Amygdala (tissue), 56 donors: Measurements from ENCODE around the gene CARM1.
"Not testable (repeated sequence)": the region's sequence is repeated elsewhere in the genome, so short reads cannot be mapped to it uniquely, and the experiment has no call there.

ENCODE experiments used
- DNase-seq, 56 donors: peaks; one replicate each; lab custom pipeline; 2025; lab: John Stamatoyannopoulos, UW

Gene CARM1

DNA sequence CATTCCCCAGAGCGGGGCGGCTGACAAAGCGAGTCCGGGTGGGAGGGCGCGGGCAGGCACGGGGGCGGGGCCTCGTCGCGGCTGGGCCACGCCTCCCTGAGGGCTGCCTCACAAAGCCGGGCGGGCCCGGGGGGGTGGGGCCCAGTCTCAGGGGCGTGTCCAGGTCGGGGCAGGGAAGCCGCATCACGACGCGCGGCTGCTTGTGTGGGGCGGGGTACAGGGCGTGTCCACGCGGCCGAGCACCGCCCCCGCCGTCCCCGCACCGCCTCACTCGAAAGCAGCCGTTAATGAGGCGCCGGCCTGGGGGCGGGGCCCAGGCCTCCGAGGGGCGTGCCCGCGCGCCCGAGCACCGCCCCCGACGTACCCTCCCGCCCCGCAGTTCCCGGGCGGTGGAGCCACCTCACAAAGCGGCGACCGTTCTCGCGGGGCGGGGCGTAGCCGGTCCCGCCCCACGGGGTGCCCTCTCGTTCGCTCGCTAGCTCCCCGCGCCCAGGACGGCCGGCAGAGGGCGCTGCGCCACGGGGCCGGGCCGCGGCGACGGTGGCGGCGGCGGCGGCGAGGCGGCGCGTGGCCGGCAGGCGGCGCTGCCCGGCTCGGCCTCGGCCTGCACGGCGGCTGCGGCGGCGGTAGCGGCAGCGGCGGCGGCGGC is at the start of gene CARM1:
Gene CARM1, plus strand, starts transcription at position 599 of the 649 bp plus-strand sequence. CDS start 150 bp downstream, outside the sequence.
- DNase-seq: peak; percentile 44 to 100 (median 98)

DNA sequence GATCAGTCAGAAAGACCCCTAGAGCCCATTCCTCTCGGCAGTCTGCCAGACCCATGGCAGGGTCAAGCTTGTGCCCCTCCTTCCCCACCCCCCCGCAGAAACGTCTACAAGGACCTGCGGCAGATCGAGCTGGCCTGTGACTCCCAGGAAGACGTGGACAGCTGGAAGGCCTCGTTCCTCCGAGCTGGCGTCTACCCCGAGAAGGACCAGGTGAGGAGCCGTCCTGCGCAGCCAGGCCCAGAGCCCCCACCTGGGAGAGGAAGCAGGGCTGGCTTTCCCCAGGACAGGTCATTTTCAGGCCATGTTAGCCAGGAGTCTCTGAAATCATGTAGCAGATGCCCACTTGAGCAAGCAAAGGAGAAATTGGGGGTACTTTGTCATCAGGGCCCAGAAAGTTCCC is 47.7 kb upstream of the CARM1 start:
- no peak for DNase-seq

DNA sequence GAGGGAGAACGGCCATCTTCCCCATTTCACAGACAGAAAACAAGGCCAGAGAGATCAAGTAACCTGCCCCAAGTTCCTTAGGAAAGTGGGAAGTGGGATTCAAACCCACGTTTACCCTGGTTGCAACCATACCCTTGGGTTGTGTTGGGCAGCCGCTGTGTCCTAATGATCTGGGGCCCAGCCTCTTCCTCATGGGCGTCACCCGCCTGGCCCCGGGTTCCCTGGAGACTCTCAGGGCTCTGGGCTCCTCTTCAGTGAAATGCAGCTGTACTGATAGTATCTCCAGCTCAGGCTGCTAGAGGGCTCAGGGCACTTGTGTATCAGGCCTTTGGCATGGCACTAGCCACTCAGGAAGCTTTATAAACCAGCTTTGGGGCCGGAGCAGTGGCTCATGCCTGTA is 45.1 kb upstream of the CARM1 start:
- DNase-seq: no peak

DNA sequence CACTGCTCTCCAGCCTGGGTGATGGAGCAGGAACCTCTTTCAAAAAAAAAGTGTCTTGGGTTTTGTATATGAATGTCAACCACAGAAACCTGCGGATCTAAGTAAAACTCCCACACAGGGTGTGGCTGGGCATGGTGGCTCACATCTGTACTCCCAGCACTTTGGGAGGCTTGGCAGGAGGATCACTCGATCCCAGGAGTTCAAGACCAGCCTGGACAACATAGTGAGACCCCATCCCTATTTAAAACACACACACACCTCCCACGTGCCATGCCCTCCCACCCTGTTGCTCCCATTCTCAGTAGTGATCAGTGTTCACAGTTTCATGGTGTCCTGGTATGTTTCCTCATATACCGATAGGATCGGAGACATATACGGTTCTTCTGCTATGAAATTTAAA is 44.5 kb upstream of the CARM1 start:
- no peak for DNase-seq

DNA sequence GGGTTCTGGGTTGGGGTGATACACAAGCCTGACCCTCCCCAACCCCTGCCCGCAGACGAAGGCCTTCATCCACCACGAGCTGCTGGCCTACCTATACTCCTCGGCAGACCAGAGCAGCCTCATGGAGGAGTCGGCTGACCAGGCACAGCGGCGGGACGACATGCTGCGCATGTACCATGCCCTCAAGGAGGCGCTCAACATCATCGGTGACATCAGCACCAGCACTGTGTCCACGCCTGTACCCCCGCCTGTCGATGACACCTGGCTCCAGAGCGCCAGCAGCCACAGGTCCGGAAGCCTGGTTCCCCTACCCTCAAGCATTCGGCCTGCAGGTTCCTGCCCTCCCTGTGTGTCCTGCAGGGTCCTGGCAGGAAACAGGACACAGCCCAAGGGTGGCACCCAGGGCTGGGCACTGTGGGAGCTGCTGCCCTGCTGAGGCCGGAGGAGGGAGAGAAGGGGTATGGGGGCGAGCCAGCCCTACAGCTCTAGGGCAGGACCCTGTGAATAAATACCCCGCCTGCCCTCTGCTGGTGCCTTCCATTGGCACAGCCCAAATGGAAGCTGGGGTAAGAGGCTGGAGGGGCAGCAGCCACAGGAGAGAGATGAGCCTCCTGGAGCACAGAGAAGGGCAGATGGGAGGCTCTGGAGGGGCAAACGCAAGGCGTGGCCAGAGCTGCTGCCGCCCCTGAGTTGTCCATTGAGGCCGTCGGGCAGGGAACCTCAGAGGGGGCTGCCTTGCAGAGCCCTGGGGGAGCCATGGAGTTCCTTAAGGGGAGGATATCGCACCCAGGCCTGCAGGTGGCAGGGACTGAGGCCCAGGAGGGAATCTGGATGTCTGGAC is 42.2 kb upstream of the CARM1 start:
- no peak for DNase-seq

DNA sequence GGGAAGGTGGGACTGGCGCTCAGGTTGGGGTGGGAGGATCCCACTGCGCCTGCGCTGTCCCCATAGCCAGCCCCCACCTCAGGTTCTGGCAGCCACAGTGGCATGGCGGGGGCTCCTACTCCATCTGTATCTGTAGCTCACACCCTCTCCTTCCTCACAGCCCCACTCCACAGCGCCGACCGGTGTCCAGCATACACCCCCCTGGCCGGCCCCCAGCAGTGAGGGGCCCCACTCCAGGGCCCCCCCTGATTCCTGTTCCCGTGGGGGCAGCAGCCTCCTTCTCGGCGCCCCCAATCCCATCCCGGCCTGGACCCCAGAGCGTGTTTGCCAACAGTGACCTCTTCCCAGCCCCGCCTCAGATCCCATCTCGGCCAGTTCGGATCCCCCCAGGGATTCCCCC is 41.4 kb upstream of the CARM1 start:
- DNase-seq: no peak

DNA sequence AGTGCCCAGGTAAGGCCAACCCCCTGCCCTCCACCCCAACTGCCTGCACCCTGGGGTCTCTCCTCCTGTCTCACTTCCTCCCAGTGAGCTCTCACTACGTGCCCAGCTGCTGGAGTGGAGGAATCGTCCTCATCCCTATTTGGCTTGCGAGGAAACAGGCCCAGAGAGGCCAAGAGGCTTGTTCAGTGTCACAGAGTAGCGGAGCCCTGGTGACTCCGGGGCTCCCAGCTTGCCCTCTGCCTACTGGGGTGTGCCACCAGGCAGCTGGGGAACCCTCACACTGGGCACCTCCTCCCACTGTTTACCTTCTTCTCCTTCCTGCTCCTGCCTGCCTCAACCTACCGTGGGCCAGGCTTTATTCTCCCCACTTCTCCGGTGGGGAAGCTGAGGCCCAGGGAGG is 41.0 kb upstream of the CARM1 start:
- no peak for DNase-seq

DNA sequence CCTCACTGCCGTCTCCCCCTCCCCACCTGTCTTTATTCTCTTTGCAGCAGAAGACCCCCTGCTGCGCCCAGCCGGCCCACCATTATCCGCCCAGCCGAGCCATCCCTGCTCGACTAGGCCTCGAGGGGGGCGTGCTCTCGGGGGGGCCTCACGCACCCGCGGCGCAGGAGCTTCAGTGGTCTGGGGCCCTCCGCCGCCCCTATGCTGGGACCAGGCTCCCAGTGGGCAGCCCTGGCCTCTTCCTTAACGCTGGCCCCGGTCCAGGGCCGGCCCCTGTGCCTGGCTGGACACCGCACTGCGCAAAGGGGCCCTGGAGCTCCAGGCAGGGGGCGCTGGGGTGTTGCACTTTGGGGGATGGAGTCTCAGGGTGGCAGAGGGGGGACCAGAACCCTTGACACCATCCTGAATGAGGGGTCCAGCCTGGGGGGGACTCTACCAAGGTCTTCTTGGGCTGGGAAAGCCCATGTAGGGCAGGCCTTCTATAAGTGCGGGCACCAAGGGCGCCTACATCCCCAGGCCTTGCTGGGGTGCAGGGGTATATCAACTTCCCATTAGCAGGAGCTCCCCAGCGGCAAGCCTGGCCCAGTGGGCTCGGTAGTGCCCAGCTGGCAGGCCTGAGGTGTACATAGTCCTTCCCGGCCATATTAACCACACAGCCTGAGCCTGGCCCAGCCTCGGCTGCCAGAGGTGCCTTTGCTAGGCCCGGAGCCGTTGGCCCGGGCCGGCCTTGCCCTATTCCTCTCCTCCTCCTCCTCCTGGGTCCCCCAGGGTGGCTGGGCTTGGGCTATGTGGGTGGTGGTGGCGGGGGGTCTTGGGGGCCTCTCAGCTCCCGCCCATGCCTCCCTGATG is 40.2 kb upstream of the CARM1 start:
- DNase-seq: no peak

DNA sequence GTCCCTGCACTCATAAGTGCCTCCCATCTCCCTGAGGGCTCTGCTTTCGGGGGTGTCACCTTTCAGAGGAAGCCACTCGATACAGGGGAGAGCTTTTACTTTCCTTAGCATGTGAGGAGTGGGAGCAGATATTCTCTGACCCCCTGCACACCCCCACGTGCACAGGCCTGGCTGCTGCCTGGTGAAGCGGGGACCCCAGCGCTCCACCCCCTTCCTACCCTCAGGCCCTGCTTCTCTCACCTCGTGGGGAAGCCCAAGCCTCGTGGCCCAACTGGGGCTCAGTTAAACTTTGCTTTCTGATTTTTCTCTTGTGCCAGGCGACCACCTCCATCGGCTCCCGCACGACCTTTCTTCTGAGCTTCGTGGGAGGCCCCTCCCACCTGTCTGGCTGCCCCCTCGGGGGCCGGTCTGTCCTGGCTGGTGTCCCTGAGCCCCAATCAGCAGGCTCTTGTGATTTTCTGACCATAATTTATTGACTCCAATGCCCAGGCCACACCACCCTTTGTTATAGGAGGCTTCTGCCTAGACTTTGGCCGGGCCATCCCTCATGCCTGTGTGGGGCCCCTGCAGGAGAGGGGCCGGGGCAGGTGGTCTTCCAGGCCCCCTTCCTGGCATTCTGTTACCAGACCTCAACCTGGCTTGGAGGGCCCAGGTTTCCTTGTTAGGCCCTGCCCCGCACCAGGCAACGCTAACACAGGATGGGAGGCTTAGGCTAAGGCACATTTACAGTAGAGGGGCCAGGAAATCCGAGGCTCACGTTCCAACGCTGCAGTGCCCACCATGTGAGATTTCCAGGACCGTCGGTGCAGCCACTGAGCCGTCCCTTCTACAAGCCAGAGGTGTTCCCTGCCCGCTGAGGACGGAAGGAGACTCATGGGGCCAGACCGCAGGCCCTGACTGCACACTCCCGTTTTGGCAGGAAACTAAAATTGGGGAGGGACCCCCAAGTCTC is 39.1 kb upstream of the CARM1 start:
- no peak for DNase-seq

DNA sequence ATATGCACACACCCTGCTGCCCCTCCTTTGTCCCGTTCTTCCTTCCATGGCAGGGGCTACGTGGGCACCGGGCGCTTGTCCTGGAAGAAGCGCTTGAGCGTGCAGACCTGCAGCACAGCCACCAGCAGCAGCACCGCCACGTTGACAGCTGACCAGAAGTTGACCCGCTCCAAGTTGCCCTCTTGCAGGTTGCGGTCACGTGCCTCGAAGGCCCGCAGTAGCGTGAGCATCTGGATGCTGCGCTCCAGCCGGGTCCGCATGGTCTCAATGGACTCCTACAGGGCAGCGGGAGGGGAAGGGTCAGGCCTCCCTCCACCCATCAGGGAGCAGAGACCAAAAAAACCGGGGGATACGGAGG is 38.4 kb upstream of the CARM1 start:
- no peak for DNase-seq

DNA sequence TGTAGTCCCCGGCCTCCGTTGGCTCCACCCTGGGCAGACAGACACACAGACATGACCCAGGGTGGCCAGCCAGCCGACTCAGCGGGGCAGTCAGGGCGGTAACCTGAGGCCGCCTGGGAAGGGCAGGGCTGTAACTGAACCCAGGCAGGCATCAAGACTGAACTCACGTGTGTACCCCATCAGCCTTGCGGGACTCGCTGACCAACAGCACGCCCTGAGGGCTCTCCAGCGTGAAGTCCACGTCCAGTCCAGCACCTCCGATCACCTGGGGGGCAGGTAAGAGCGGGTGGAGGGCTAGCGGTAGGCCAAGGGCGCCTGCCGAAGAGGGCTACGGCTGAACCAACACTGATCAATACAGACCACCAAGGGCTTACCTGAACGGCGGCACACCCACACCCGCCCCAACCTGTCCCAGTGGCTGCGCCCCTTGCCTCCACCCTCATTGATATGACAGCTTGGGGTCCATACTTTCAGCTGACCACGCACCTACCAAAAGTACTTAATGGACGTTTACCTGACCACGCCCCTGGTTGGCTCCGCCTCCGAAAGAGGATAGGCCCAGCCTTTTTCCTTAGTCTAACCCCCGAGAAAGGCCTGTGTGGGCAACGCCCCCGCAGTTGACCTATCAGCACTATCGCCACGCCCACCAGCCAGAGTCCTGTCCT is 36.1 kb upstream of the CARM1 start:
- DNase-seq: peak in 3 of 56 donors; percentile 19 to 45 (median 39)

DNA sequence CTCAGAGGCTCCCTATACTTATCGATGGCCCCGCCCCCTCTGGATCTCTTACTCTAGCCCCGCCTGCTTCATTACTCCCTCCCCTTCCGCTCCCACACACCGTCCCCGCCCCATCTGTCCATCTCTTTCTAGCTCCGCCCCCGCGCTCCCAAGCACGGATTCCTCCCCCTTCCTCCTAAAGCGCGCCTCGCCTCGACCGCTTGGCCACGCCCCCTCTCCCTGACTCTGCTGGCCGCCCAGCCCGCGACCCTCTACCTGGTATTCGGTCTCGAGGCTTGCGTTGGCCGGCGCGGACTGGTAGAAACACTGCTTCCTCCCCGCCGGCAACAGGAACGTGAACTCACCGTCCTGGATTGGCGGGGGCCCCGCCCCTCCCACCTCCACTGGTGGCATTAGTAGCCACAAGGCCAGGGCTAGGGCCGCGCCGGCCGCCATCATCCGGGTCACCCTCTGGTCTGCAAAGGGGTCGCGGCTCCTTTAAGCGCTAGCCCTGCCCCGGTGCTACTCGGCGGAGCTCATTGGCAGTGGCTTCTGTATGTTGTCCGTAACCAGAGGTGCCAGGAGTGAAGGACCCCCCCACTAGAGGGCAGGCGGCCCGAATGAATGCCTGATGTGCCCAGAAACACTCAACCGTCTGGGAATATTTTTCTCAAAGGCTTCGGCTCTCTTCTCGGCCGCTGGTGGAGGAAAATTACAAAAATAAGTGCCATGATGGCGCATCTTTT is 35.4 kb upstream of the CARM1 start, which contains the start of gene TMED1:
Gene TMED1, minus strand, starts transcription at position 459 of the 725 bp plus-strand sequence. Its CDS starts 21 bp downstream, at position 438.
- peak; percentile 69 to 100 (median 96) for DNase-seq

DNA sequence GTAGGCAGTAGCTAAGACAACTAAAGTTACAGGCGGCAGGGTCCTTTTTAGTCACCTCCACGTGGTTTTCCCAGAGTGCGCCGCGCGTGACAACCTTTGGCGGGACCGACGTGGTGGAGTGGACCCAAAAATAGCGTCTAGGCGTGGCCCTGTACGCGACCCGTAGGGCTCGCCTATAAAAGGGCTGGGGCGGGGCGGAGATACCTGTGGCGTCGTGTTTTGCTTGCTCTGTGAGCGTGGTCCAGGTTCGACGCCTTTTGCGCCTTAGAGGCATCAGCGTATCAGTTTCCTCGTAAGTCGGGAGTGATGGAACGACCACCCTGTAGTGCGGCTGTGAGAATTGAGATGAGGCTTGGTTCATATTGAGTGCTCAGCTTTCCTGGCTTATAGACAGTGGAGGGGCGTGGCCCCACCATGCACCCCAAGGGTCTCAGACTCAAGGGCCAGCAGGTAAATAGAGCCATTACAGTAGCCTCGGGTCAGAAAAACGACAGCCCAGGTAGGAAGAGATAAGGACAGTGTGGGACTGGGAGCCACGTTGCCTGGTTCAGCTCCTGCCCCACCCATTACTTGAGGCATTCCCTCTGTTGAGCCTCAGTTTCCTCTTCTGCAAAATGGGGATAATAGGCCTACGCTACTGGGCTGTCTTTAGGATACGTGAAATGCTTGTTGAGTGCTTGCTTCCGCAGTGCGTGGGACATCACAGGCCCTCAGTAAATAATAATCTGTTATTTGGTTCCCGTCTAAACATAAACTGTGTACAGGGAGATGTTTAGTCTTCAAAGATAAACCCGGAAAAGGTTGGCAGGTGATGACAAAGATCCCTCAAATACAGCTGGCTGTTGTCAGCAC is 34.6 kb upstream of the CARM1 start:
- peak in 35 of 56 donors; percentile 68 to 96 (median 87) for DNase-seq

DNA sequence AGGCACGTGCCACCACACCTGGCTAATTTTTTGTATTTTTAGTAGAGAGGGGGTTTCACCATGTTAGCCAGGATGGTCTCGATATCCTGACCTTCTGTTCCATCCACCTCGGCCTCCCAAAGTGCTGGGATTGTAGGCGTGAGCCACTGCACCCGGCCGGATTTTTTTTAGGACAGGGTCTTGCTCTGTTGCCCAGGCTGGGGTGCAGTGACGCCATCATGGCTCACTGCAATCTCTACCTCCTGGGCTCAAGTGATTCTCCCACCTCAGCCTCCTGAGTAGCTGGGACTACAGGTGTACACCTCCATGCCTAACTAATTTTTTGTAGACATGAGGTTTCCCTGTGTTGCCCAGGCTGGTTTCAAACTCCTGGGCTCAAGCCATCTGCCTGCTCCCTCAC is 33.7 kb upstream of the CARM1 start:
- DNase-seq: not testable (repeated sequence)

DNA sequence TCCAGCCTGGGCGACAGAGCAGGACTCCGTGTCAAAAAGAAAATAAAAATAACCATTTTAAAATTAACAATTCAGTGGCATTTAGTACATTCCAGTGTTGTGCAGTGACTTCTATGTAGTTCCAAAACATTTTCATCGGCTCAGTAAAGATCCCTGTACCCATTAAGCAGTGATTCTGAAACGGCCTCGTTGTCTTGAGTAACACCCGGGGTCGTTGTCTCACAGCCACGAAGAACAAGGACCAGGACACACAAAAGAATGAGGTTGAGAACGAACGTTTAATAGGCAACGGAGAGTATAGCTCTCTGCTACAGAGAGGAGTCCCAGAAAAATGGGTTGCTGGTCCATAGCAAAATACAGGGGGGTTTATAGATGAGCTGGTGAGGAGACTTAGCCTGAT is 33.0 kb upstream of the CARM1 start:
- DNase-seq: no peak

DNA sequence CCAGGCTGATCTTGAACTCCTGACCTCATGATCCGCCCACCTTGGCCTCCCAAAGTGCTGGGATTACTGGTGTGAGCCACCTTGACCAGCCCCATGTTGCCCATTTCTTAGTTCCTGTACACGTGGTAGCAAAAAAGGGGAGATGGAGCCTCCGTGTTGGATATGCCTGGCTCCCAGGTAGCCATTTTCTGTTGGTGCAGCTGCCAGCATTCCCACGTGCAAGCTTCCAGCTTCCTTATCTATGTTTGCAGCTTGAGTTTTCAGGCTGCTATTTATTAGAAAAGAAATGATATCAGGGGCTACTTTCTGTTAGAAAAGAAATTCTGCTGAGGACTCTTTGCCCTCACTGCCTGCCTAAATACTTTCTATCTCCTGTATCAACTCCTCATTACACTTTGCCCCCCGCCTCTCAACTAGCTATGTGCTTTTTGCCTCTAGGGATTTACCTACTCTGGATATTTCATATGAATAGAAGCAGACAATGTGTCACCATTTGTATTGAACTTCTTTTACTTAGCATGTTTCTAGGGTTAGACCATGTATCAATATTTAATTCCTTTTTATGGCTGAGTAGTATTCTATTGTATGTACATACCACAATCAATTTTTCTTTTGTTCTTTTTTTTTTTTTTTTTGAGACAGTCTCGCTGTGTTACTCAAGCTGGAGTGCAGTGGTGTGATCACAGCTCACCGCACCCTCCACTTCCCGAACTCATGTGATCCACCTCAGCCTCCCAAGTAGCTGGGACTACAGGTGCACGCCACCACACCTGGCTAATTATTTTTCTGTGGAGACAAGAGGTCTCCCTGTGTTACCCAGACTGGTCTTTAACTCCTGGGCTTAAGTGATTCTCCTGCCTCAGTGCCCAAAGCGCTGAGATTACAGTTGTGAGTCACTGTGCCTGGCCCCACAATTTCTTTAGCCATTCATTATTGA is 32.0 kb upstream of the CARM1 start:
- no peak for DNase-seq

DNA sequence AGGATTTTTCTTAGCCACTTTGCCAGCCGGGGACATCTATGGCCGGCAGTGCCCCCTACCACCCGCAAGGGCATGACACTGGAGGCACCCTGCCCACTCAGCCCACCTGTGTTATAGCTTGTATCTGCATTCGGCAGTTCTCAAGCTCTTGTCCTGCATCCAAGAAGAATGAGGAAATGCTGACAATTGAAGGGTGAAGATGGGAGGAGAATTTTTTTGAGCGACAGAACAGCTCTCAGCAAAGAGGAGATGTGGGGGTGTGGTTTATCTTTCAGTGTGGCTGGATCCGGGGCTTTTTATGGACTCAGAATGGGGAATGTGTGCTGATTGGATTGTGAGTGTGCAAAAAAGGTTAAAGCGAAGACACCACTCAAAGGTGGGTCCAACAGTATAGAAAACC is 28.6 kb upstream of the CARM1 start:
- no peak for DNase-seq
